ENCODE measurements around the gene SMIM8. TPM values are rescaled to one million over a fixed set of nuclear protein-coding genes. Genes with fewer than 3 reads are reported as not detected.
"Not testable (repeated sequence)": the region's sequence is repeated elsewhere in the genome, so short reads cannot be mapped to it uniquely, and the experiment has no call there.

SMIM8 gene
- total and polyA plus RNA-seq, 2 donors (not counting 1 experiment from before 2014, with no cell fraction given) = 3.7 to 19.1 TPM

GRCh38 chr6:87315071-87315470 is 7.3 kb upstream of the SMIM8 start:
- Histone ChIP-seq H3K27ac (ENCODE audit: low read length in 2 of 2) (no peak overlapping the region), H3K9ac (ENCODE audit: low read length) (no peak overlapping the region), H3K9me3 (ENCODE audit: control extremely low read depth in 1 of 3, control insufficient read depth in 2 of 3, insufficient read depth in 1 of 3, low read length in 2 of 3) (no peaks in the 10 kb centered on the region), H3K4me3 (ENCODE audit: control extremely low read depth in 1 of 5, extremely low read depth in 1 of 5, insufficient read depth in 1 of 5, low read depth in 2 of 5, low read length in 4 of 5) (no peak overlapping the region), H3K79me2 (ENCODE audit: control insufficient read depth, insufficient read depth, low read length) (no peaks in the 10 kb centered on the region), H3K27me3 (replicated peaks in 1 of 4; ENCODE audit: control extremely low read depth in 1 of 4, control insufficient read depth in 3 of 4, insufficient read depth in 4 of 4, low read length in 3 of 4) (peaks cover 0 to 9% (median 6%) of the 10 kb centered on the region in 4 experiments), H2AFZ (ENCODE audit: insufficient read depth, low read depth, low read length, poor library complexity, severe bottlenecking) (no peak overlapping the region), H3K4me2 (replicated peaks; ENCODE audit: low read depth, low read length, poor library complexity, severe bottlenecking) (no peak overlapping the region), H3K36me3 (replicated peaks in 1 of 2; ENCODE audit: control extremely low read depth in 1 of 2, control insufficient read depth in 1 of 2, extremely low read depth in 1 of 2, insufficient read depth in 2 of 2, low read length in 1 of 2) (no peaks in the 10 kb centered on the region), H3K4me1 (ENCODE audit: control insufficient read depth in 2 of 2, insufficient read depth in 2 of 2, low read length in 2 of 2) (no peaks in the 10 kb centered on the region), H4K20me1 (ENCODE audit: control insufficient read depth, insufficient read depth, low read length, poor library complexity, severe bottlenecking) (no peaks in the 10 kb centered on the region)
- ATAC-seq (ENCODE audit: low read depth) (no peak), DNase-seq (no peak)
- Mint-ChIP-seq H3K27me3 (peaks cover 17% of the 10 kb centered on the region), H3K27ac (no peak overlapping the region), H3K4me3 (no peak overlapping the region), H3K9me3 (ENCODE audit: insufficient read depth) (no peaks in the 10 kb centered on the region), H3K4me1 (no peaks in the 10 kb centered on the region)
- CTCF ChIA-PET = no interaction called here
- POLR2A ChIA-PET = no interaction called here
- WGBS (ENCODE audit: insufficient coverage) = 100% methylated on average over 3 of the region's 3 CpGs
- intact Hi-C loops (cut with micrococcal nuclease) = no loop called here
- TF ChIP-seq EZH2 (IDR thresholded peaks at IDR 0.05; ENCODE audit: borderline replicate concordance, insufficient read depth, low read depth, low read length, poor library complexity, severe bottlenecking) = no peak
- TF ChIP-seq CTCF (IDR thresholded peaks at IDR 0.05) = no peak

GRCh38 chr6:87319271-87319987 is 3.0 kb upstream of the SMIM8 start:
- CTCF ChIA-PET = no interaction called here
- Histone ChIP-seq H3K36me3 (replicated peaks in 1 of 2; ENCODE audit: control extremely low read depth in 1 of 2, control insufficient read depth in 1 of 2, extremely low read depth in 1 of 2, insufficient read depth in 2 of 2, low read length in 1 of 2) (no peaks in the 10 kb centered on the region), H3K27me3 (replicated peaks in 1 of 4; ENCODE audit: control extremely low read depth in 1 of 4, control insufficient read depth in 3 of 4, insufficient read depth in 4 of 4, low read length in 3 of 4) (peaks cover 0 to 7% (median 5%) of the 10 kb centered on the region in 4 experiments), H3K4me1 (ENCODE audit: control insufficient read depth in 2 of 2, insufficient read depth in 2 of 2, low read length in 2 of 2) (peaks cover 4 to 13% of the 10 kb centered on the region in 2 donors), H3K27ac (ENCODE audit: low read length in 2 of 2) (no peak overlapping the region), H3K4me3 (ENCODE audit: control extremely low read depth in 1 of 5, extremely low read depth in 1 of 5, insufficient read depth in 1 of 5, low read depth in 2 of 5, low read length in 4 of 5) (no peak overlapping the region), H2AFZ (ENCODE audit: insufficient read depth, low read depth, low read length, poor library complexity, severe bottlenecking) (no peak overlapping the region), H3K4me2 (replicated peaks; ENCODE audit: low read depth, low read length, poor library complexity, severe bottlenecking) (no peak overlapping the region), H3K9me3 (ENCODE audit: control extremely low read depth in 1 of 3, control insufficient read depth in 2 of 3, insufficient read depth in 1 of 3, low read length in 2 of 3) (no peaks in the 10 kb centered on the region), H3K9ac (ENCODE audit: low read length) (no peak overlapping the region), H3K79me2 (ENCODE audit: control insufficient read depth, insufficient read depth, low read length) (peaks cover 16% of the 10 kb centered on the region), H4K20me1 (ENCODE audit: control insufficient read depth, insufficient read depth, low read length, poor library complexity, severe bottlenecking) (no peaks in the 10 kb centered on the region)
- intact Hi-C loops (cut with micrococcal nuclease) = no loop called here
- POLR2A ChIA-PET = no interaction called here
- no peaks in the 10 kb centered on the region for H3K9me3 Mint-ChIP-seq (ENCODE audit: insufficient read depth)
- H3K4me1 Mint-ChIP-seq = peaks cover 21% of the 10 kb centered on the region
- no peak overlapping the region for H3K4me3 Mint-ChIP-seq
- H3K27me3 Mint-ChIP-seq = peaks cover 7% of the 10 kb centered on the region
- ATAC-seq (ENCODE audit: low read depth) = no peak
- no peak for DNase-seq
- no CpG with 5 or more reads among the region's 3 CpGs for WGBS (ENCODE audit: insufficient coverage)
- H3K27ac Mint-ChIP-seq = no peak overlapping the region
- TF ChIP-seq CTCF (IDR thresholded peaks at IDR 0.05) (no peak), EZH2 (IDR thresholded peaks at IDR 0.05; ENCODE audit: borderline replicate concordance, insufficient read depth, low read depth, low read length, poor library complexity, severe bottlenecking) (no peak)

GRCh38 chr6:87323880-87324279 is 1.5 kb downstream of the SMIM8 start:
- no CpG with 5 or more reads among the region's 1 CpG for WGBS (ENCODE audit: insufficient coverage)
- H2AFZ ChIP-seq (ENCODE audit: insufficient read depth, low read depth, low read length, poor library complexity, severe bottlenecking) = not testable (repeated sequence)

More at GRCh38 chr6:87323880-87324279, 1.5 kb downstream of the SMIM8 start:
- Histone ChIP-seq H3K4me1 (ENCODE audit: control insufficient read depth in 2 of 2, insufficient read depth in 2 of 2, low read length in 2 of 2) (peaks cover 4 to 13% of the 10 kb centered on the region in 2 donors), H3K79me2 (ENCODE audit: control insufficient read depth, insufficient read depth, low read length) (peaks cover 16% of the 10 kb centered on the region)
- H3K4me2 ChIP-seq (replicated peaks; ENCODE audit: low read depth, low read length, poor library complexity, severe bottlenecking); POLR2A ChIA-PET; H3K27me3 ChIP-seq (replicated peaks in 1 of 4; ENCODE audit: control extremely low read depth in 1 of 4, control insufficient read depth in 3 of 4, insufficient read depth in 4 of 4, low read length in 3 of 4); H4K20me1 ChIP-seq (ENCODE audit: control insufficient read depth, insufficient read depth, low read length, poor library complexity, severe bottlenecking); H3K9me3 ChIP-seq (ENCODE audit: control extremely low read depth in 1 of 3, control insufficient read depth in 2 of 3, insufficient read depth in 1 of 3, low read length in 2 of 3); H3K27ac Mint-ChIP-seq; H3K27ac ChIP-seq (ENCODE audit: low read length in 2 of 2); H3K9ac ChIP-seq (ENCODE audit: low read length); H3K9me3 Mint-ChIP-seq (ENCODE audit: insufficient read depth); DNase-seq; ATAC-seq (ENCODE audit: low read depth); H3K4me3 ChIP-seq (ENCODE audit: control extremely low read depth in 1 of 5, extremely low read depth in 1 of 5, insufficient read depth in 1 of 5, low read depth in 2 of 5, low read length in 4 of 5); CTCF ChIA-PET; H3K36me3 ChIP-seq (replicated peaks in 1 of 2; ENCODE audit: control extremely low read depth in 1 of 2, control insufficient read depth in 1 of 2, extremely low read depth in 1 of 2, insufficient read depth in 2 of 2, low read length in 1 of 2); H3K27me3 Mint-ChIP-seq: not testable (repeated sequence)
- intact Hi-C loops (cut with micrococcal nuclease) = loop anchor here (2.0 to 5.0 kb wide), 2 partner anchors 185 to 378 kb away; partner anchors contain the start of gene AKIRIN2
- Mint-ChIP-seq H3K4me3 (peak overlapping the region; percentile 80), H3K4me1 (peaks cover 25% of the 10 kb centered on the region)
